HG02642 (cell line): ENCODE measurements around the gene CHRM1.
A peak's percentile ranks its signal among the peaks of the same experiment; 100 is the strongest.
"Not testable (repeated sequence)": the region's sequence is repeated elsewhere in the genome, so short reads cannot be mapped to it uniquely, and the experiment has no call there.

Experiments
- ATAC-seq: cut with Tn5 transposase; IDR thresholded peaks from one replicate; pipeline ENCODE4 v1.9.1; 2021; ENCODE audit warnings: mild to moderate bottlenecking; ENCODE audit not compliant: unreplicated experiment, poor library complexity

The CHRM1 gene

GRCh38 chr11:62880231-62880802 lies 40.8 kb downstream of the CHRM1 start:
- peak; percentile 25 for ATAC-seq

GRCh38 chr11:62879235-62879978 lies 41.8 kb downstream of the CHRM1 start:
- ATAC-seq, result no peak

- no peak for ATAC-seq
These were observed 44.5 kb downstream of the CHRM1 start for GRCh38 chr11:62876712-62877111.

GRCh38 chr11:62875698-62876478 lies 45.3 kb downstream of the CHRM1 start:
- no peak for ATAC-seq

- no peak for ATAC-seq
These were observed 46.3 kb downstream of the CHRM1 start for GRCh38 chr11:62874851-62875250.

- no peak for ATAC-seq
These were observed 55.5 kb downstream of the CHRM1 start for GRCh38 chr11:62865635-62866034.

- ATAC-seq, result no peak
These were observed 57.4 kb downstream of the CHRM1 start for GRCh38 chr11:62863687-62864335.

- ATAC-seq, result not testable (repeated sequence)
These were observed 59.5 kb downstream of the CHRM1 start for GRCh38 chr11:62861564-62862192.

GRCh38 chr11:62860835-62861563 lies 60.2 kb downstream of the CHRM1 start:
- no peak for ATAC-seq

GRCh38 chr11:62859281-62859703 lies 61.9 kb downstream of the CHRM1 start:
- not testable (repeated sequence) for ATAC-seq
